Transverse colon (tissue), 4 donors: Measurements from ENCODE around the gene NEK4. TPM values are rescaled to one million over a fixed set of nuclear protein-coding genes. Genes with fewer than 3 reads are reported as not detected.
A peak's percentile ranks its signal among the peaks of the same experiment; 100 is the strongest.

Experiments
- DNase-seq: peaks from one replicate; pipeline ENCODE4 v3.0.0-alpha.2; 2019
- H3K27ac ChIP-seq, 4 donors: fragments of 200-600 bp; sonication (generic); 2 replicates each; pipeline ENCODE4 v1.5.1; 2016 to 2018; ENCODE audit warnings: inconsistent platforms in 4 of 4
- H3K27me3 ChIP-seq: fragments of 200-600 bp; sonication (generic); 2 replicates; pipeline ENCODE4 v1.5.1; 2017; ENCODE audit warnings: inconsistent platforms
- H3K36me3 ChIP-seq, 4 donors: fragments of 200-600 bp; sonication (generic); 2 replicates each; pipeline ENCODE4 v1.5.1; 2017 to 2019; ENCODE audit warnings: inconsistent platforms in 4 of 4
- H3K4me1 ChIP-seq, 4 donors: fragments of 200-600 bp; sonication (generic); 2 replicates each; pipeline ENCODE4 v1.5.1; 2017 to 2020; ENCODE audit warnings: inconsistent platforms in 4 of 4
- H3K4me3 ChIP-seq, 4 donors: fragments of 200-600 bp; sonication (generic); 1 replicate in 1 of 4; 2 replicates in 3 of 4; pipeline versions ENCODE4 v1.5.1 to v1.6.1; 2017 to 2019; ENCODE audit warnings: inconsistent platforms in 4 of 4
- H3K9me3 ChIP-seq, 2 donors: fragments of 200-600 bp; sonication (generic); 2 replicates each; pipeline ENCODE4 v1.5.1; 2017 to 2019; ENCODE audit warnings: inconsistent platforms in 2 of 2
- EP300 ChIP-seq: sonication (generic); formaldehyde crosslinking; IDR thresholded peaks from one replicate; pipeline ENCODE4 v1.6.1; 2017; ENCODE audit warnings: antibody characterized with exemption, low read depth
- POLR2A ChIP-seq: fragments of 450-650 bp; IDR thresholded peaks from one replicate; pipeline ENCODE4 v1.6.1; 2016; ENCODE audit warnings: antibody characterized with exemption, mild to moderate bottlenecking, moderate library complexity
- POLR2AphosphoS5 ChIP-seq, 3 donors: sonication (generic); formaldehyde crosslinking; IDR thresholded peaks; one replicate each; pipeline ENCODE4 v1.6.1; 2016; ENCODE audit warnings: antibody characterized with exemption in 3 of 3
- WGBS, 2 donors: methylation state at CpG; one replicate each; pipeline ENCODE4 v1.1.5; 2018; ENCODE audit warnings: low coverage in 1 of 2; 5-methylcytosine and 5-hydroxymethylcytosine counted together
- in situ Hi-C, 4 donors: fragments of 200-750 bp; cut with MboI; loops; one replicate each; pipeline versions ENCODE4 v1.15.0 to v1.15.1; 2017; ENCODE audit warnings: low sequenced_read_pairs in 3 of 4, low pct_ligation_motif_present in 1 of 4, low pct_unique_long_range_greater_than_20kb in 1 of 4
- intact Hi-C: fragments of 100-400 bp; cut with DNase I; formaldehyde crosslinking; loops from one replicate; pipeline ENCODE4 v1.15.1; 2023; ENCODE audit warnings: low total_unique reads
- total RNA-seq, 4 donors: library from RNA; depleted of rRNA; stranded (reverse); fragments of >200 nt; gene quantifications; one replicate each; pipeline ENCODE4 v1.1.0, GENCODE V29; 2016
- TF ChIP-seq, protein P1 (sequence below), 5 experiments: fragments of 200-600 bp in 3 of 5; fragments of 450-650 bp in 2 of 5; sonication (generic) in 3 of 5; IDR thresholded peaks; 1 replicate in 2 of 5; 2 replicates in 3 of 5; pipeline ENCODE4 v1.5.1; 2016 to 2017; ENCODE audit warnings: antibody characterized with exemption in 5 of 5, inconsistent platforms in 3 of 5, mild to moderate bottlenecking in 2 of 5, moderate library complexity in 1 of 5

NEK4 gene
- total RNA-seq, result 10 to 100 TPM; 14.6 to 35.0 (median 22.1) TPM

DNA sequence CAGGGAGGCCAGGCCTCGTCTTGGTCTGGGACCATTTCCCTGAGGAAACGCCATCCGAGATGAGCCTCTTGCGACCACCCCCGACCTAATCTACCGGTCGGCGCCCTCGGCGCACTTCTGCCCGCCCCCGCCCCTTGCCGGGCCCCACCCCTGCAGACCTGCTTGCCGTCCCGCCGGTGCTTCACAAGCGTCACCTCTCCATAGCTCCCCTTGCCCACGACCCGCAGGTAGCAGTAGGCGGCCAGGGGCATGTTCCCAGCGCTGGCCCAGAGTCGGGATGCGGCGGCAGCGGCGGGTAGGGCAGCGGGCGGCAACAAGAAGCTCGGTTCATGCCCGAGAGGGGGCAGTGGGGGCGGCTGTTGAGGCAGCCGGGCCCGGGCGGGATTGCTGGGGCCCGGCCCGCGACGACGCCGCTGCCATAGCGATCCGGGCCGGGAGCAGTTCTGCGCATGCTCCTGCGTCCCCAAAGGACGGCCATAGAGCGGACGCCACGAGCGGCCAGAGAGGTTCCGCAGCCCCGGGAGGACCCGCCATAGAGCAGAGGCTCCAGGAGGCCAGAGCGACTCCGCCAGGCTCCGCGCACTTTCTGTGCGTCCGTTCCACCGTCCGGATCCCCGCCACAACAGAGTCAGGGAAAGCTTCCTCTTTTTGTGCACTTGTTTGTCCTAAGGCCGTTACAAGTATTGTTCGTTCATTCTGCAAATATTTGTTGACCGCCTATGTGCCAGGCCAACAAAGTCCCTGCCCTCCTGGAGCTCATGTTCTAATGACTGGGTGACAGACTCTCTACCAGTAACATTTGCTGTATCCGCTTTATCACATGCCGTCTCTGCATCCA, at the start of gene NEK4:
Gene NEK4 (minus strand): TSS at position 445 of the 838 bp plus-strand sequence. CDS start 194 bp downstream, at position 251.
- H3K9me3 ChIP-seq, result no peaks in the 10 kb centered on the region
- peaks cover 7 to 19% (median 13%) of the 10 kb centered on the region in 4 donors for H3K4me1 ChIP-seq
- intact Hi-C loops, result no loop called here
- H3K4me3 ChIP-seq, result peak within 1 kb of the TSS; percentile 56 to 93 (median 90)
- in situ Hi-C loops, result no loop called here
- WGBS, 2 donors, result 1 to 7% methylated on average over 5 to 57 of the region's 67 CpGs
- H3K27me3 ChIP-seq, result no peaks in the 10 kb centered on the region
- H3K36me3 ChIP-seq, result peaks cover 0 to 12% (median 3%) of the 10 kb centered on the region in 4 donors
- peak; percentile 95 for DNase-seq
- peak within 1 kb of the TSS; percentile 80 to 83 (median 81) for H3K27ac ChIP-seq
- TF ChIP-seq POLR2AphosphoS5 (IDR thresholded peaks at IDR 0.05) (peak; percentile 82 to 85 (median 82)), POLR2A (peak; percentile 81), EP300 (no peak)
- TF ChIP-seq, protein P1, sequence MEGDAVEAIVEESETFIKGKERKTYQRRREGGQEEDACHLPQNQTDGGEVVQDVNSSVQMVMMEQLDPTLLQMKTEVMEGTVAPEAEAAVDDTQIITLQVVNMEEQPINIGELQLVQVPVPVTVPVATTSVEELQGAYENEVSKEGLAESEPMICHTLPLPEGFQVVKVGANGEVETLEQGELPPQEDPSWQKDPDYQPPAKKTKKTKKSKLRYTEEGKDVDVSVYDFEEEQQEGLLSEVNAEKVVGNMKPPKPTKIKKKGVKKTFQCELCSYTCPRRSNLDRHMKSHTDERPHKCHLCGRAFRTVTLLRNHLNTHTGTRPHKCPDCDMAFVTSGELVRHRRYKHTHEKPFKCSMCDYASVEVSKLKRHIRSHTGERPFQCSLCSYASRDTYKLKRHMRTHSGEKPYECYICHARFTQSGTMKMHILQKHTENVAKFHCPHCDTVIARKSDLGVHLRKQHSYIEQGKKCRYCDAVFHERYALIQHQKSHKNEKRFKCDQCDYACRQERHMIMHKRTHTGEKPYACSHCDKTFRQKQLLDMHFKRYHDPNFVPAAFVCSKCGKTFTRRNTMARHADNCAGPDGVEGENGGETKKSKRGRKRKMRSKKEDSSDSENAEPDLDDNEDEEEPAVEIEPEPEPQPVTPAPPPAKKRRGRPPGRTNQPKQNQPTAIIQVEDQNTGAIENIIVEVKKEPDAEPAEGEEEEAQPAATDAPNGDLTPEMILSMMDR (IDR thresholded peaks at IDR 0.05), result peak in 1 of 5 experiments; percentile 2

DNA sequence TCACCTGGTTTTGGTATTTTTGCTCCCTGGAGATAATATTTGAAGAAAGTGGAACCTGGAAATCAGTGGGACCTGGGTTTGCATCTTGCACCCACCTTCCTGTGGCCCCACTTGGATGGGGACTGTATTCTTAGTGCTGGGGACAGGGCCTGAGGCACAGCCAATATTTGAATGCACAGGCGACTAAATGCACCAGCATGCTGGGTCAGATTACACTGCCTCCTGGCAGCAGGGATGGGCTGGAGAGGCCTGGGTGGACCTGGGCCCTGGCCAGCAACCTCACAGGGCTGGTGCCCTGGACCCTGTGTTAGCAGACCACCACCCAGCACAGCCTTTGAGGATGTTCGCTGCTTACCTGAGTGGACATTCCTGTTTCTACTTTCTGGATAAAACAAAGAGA, 49.2 kb upstream of the NEK4 start:
- H3K27ac ChIP-seq, result no peak overlapping the region
- in situ Hi-C loops, result no loop called here
- TF ChIP-seq POLR2AphosphoS5 (IDR thresholded peaks at IDR 0.05) (no peak), EP300 (no peak), POLR2A (no peak)
- TF ChIP-seq, protein P1 (IDR thresholded peaks at IDR 0.05), result no peak
- intact Hi-C loops, result no loop called here
- no peak overlapping the region for H3K4me3 ChIP-seq
- DNase-seq, result no peak
- H3K36me3 ChIP-seq, result no peaks in the 10 kb centered on the region
- no peaks in the 10 kb centered on the region for H3K9me3 ChIP-seq
- H3K27me3 ChIP-seq, result no peaks in the 10 kb centered on the region
- 88% methylated on average over 2 of the region's 2 CpGs; no CpG with 5 or more reads in 1 of the 2 donors for WGBS, 2 donors
- no peaks in the 10 kb centered on the region for H3K4me1 ChIP-seq

DNA sequence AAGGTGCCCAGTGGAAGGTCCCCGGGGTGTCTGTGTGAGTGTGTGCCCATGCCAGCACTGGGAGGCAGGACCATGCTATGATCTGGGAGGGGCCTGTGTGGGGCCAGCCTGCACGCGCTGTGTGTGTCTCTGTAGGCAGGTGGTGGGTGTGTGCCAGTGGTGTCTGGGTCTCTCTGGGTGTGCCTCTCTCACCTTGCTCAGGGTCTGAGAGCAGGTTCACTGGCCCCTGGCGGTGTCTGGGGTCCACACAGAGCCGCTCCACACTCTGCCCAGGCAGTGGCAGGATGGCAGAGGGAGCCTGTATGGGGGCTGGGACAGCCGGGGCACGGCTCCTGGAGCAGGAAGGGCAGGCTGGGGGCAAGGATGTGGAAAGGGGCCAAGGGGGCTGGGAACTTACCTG, 47.1 kb upstream of the NEK4 start:
- no peak for DNase-seq
- Histone ChIP-seq H3K27ac (no peak overlapping the region), H3K4me3 (no peak overlapping the region), H3K9me3 (no peaks in the 10 kb centered on the region), H3K27me3 (no peaks in the 10 kb centered on the region), H3K36me3 (no peaks in the 10 kb centered on the region), H3K4me1 (no peaks in the 10 kb centered on the region)
- in situ Hi-C loops (no loop called here), intact Hi-C loops (no loop called here)
- 89% methylated on average over 7 of the region's 7 CpGs; no CpG with 5 or more reads in 1 of the 2 donors for WGBS, 2 donors
- TF ChIP-seq EP300, result no peak
- TF ChIP-seq, protein P1 (IDR thresholded peaks at IDR 0.05), result no peak
- no peak for TF ChIP-seq POLR2AphosphoS5 (IDR thresholded peaks at IDR 0.05)
- no peak for TF ChIP-seq POLR2A

DNA sequence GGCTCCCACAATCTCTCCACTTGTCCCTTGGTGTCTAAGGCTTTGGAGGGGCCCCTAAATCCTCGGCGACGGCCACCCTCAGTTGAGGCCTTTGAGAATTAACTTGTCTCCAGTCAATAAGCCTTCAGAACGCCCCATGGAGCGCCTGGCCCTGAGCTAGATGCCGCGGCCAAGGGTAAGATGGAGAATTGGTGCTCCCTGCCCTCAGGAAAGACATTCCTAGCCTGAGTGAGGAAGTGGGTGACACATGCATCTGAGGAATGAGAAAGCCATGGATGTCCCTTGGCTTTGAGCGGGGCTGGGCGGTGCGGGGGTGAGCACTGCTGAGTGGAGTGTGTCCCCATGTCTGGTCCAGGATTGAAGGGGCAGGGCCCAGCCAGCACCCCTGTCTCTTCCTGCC, 46.5 kb upstream of the NEK4 start:
- in situ Hi-C loops, result no loop called here
- intact Hi-C loops, result no loop called here
- WGBS, 2 donors, result 91% methylated on average over 10 of the region's 10 CpGs; no CpG with 5 or more reads in 1 of the 2 donors
- no peaks in the 10 kb centered on the region for H3K27me3 ChIP-seq
- no peak overlapping the region for H3K27ac ChIP-seq
- no peaks in the 10 kb centered on the region for H3K36me3 ChIP-seq
- H3K4me3 ChIP-seq, result no peak overlapping the region
- no peaks in the 10 kb centered on the region for H3K4me1 ChIP-seq
- TF ChIP-seq EP300 (no peak), POLR2AphosphoS5 (IDR thresholded peaks at IDR 0.05) (no peak), POLR2A (no peak)
- H3K9me3 ChIP-seq, result no peaks in the 10 kb centered on the region
- no peak for DNase-seq
